ENCODE measurements around the gene RPL41. TPM values are rescaled to one million over a fixed set of nuclear protein-coding genes. Genes with fewer than 3 reads are reported as not detected.

Gene RPL41
- total and polyA plus RNA-seq, 9 of the 15 experiments (the other 6 are each of a cell fraction or from before 2014, with no cell fraction given): 3,403 to 11,276 (median 5,604) TPM

GRCh38 chr12:56158029-56158925 is 41.8 kb downstream of the RPL41 start, which contains the start of gene MYL6 (continued):
- peak; percentile 55 to 91 for TF ChIP-seq AFF1 (IDR thresholded peaks at IDR 0.05; ENCODE audit: low read depth in 1 of 2, partially characterized antibody in 2 of 2)
- no peak for TF ChIP-seq NR3C1 (CRISPR knock-in tag; IDR thresholded peaks at IDR 0.05)
- TF ChIP-seq ZNF384 (IDR thresholded peaks at IDR 0.05; ENCODE audit: low read depth, low read length): no peak
- peak; percentile 71; the same call in 1 of the 2 replicates for TF ChIP-seq GABPB2 (CRISPR knock-in tag; conservative IDR thresholded peaks at IDR 0.05)
- 0 out of 2 replicates have a peak, but pooled peaks have one; percentile 20 for TF ChIP-seq CREB3L1 (IDR thresholded peaks at IDR 0.05; ENCODE audit: borderline replicate concordance, low read depth)
- no peak for TF ChIP-seq CHAMP1 (IDR thresholded peaks at IDR 0.05)
- TF ChIP-seq ESRRB (CRISPR knock-in tag; IDR thresholded peaks at IDR 0.05; ENCODE audit: borderline replicate concordance): no peak
- TF ChIP-seq ZNF274 (IDR thresholded peaks at IDR 0.05; ENCODE audit: borderline replicate concordance, low read depth, low read length): no peak
- 0 out of 2 replicates have a peak, but pooled peaks have one; percentile 16 for TF ChIP-seq MYNN (IDR thresholded peaks at IDR 0.05)
- TF ChIP-seq MYNN (CRISPR knock-in tag; IDR thresholded peaks at IDR 0.05): no peak
- no peak for TF ChIP-seq NFE2L1 (tag; IDR thresholded peaks at IDR 0.05; ENCODE audit: borderline replicate concordance, low read depth)
- peak; percentile 95 for TF ChIP-seq NBN (IDR thresholded peaks at IDR 0.05; ENCODE audit: low read depth)
- no peak for TF ChIP-seq BRCA1 (IDR thresholded peaks at IDR 0.05)
- TF ChIP-seq BRCA1 (CRISPR knock-in tag; IDR thresholded peaks at IDR 0.05): no peak
- TF ChIP-seq JUNB (CRISPR knock-in tag; conservative IDR thresholded peaks at IDR 0.05): peak; percentile 99
- TF ChIP-seq TAF1 (IDR thresholded peaks at IDR 0.05; ENCODE audit: control insufficient read depth, extremely low read depth, insufficient read depth, low read length, severe bottlenecking): peak; percentile 96
- TF ChIP-seq DIDO1 (tag; IDR thresholded peaks at IDR 0.05; ENCODE audit: low read depth): no peak
- TF ChIP-seq ZNF140 (CRISPR knock-in tag; IDR thresholded peaks at IDR 0.05): no peak
- TF ChIP-seq ZNF780A (CRISPR knock-in tag; IDR thresholded peaks at IDR 0.05): no peak
- TF ChIP-seq L3MBTL2 (IDR thresholded peaks at IDR 0.05): no peak
- TF ChIP-seq SRSF3 (IDR thresholded peaks at IDR 0.05; ENCODE audit: insufficient read depth, low read length): no peak

Data from K562 (cell line).